PC-9 (cell line): Measurements from ENCODE around the gene DRC3. TPM values are rescaled to one million over a fixed set of nuclear protein-coding genes. Genes with fewer than 3 reads are reported as not detected.
A peak's percentile ranks its signal among the peaks of the same experiment; 100 is the strongest.

ENCODE experiments used
- BruUV-seq: library from RNA; stranded (reverse); fragments of 400-500 nt; replicated peaks from 2 replicates; lab custom pipeline; 2021; lab: Mats Ljungman, UMichigan
- CTCF ChIA-PET: fragments of 300-600 bp; sonication (Branson Sonifier 250); formaldehyde crosslinking; loops from one replicate; lab custom pipeline; 2022; ENCODE audit warnings: antibody characterized with exemption; lab: Charles Lee
- POLR2A ChIA-PET: fragments of 300-600 bp; sonication (Branson Sonifier 250); formaldehyde crosslinking; loops from one replicate; lab custom pipeline; 2022; ENCODE audit warnings: antibody characterized with exemption; ENCODE audit not compliant: unreplicated experiment; lab: Charles Lee
- DNase-seq, 2 experiments: peaks; one replicate each; pipeline versions ENCODE4 v3.0.0 to v3.0.0-alpha.2; 2015 to 2022; ENCODE audit warnings: mixed read lengths in 1 of 2
- H2AFZ ChIP-seq: fragments of 200-600 bp; sonication (generic); 2 replicates; pipeline ENCODE4 v1.8.1; 2017; ENCODE audit warnings: antibody characterized with exemption
- H3F3A ChIP-seq: fragments of 200-600 bp; sonication (generic); 2 replicates; pipeline ENCODE4 v1.8.1; 2017; ENCODE audit warnings: antibody characterized with exemption, mild to moderate bottlenecking, low read depth; ENCODE audit not compliant: insufficient read depth
- H3K27ac ChIP-seq: fragments of 200-600 bp; sonication (generic); 2 replicates; pipeline ENCODE4 v1.6.1; 2016; ENCODE audit warnings: mixed run types
- H3K27me3 ChIP-seq: fragments of 200-600 bp; sonication (generic); 2 replicates; pipeline ENCODE4 v1.6.1; 2016; ENCODE audit warnings: low read depth, mixed run types; ENCODE audit not compliant: insufficient read depth
- H3K36me3 ChIP-seq: fragments of 200-600 bp; sonication (generic); 2 replicates; pipeline ENCODE4 v1.6.1; 2016; ENCODE audit warnings: low read depth, mixed run types
- H3K4me1 ChIP-seq: fragments of 200-600 bp; sonication (generic); replicated peaks from 2 replicates; pipeline ENCODE4 v1.6.1; 2016; ENCODE audit warnings: mixed run types; ENCODE audit not compliant: insufficient read depth
- H3K4me2 ChIP-seq: fragments of 200-600 bp; sonication (generic); 2 replicates; pipeline ENCODE4 v1.6.1; 2017; ENCODE audit warnings: mixed run types
- H3K4me3 ChIP-seq: fragments of 200-600 bp; sonication (generic); 2 replicates; pipeline ENCODE4 v1.6.1; 2016; ENCODE audit warnings: mixed run types
- H3K79me2 ChIP-seq: fragments of 200-600 bp; sonication (generic); 2 replicates; pipeline ENCODE4 v1.6.1; 2017; ENCODE audit warnings: low read depth, mixed run types
- H3K9me2 ChIP-seq: fragments of 200-600 bp; sonication (generic); 2 replicates; pipeline ENCODE4 v1.8.1; 2017; ENCODE audit warnings: mild to moderate bottlenecking; ENCODE audit not compliant: insufficient read depth
- H3K9me3 ChIP-seq: fragments of 200-600 bp; sonication (generic); 2 replicates; pipeline ENCODE4 v1.8.1; 2016; ENCODE audit warnings: low read depth; ENCODE audit not compliant: insufficient read depth
- H4K20me1 ChIP-seq: fragments of 200-600 bp; sonication (generic); 2 replicates; pipeline ENCODE4 v1.8.1; 2017; ENCODE audit not compliant: insufficient read depth
- EZH2 ChIP-seq: fragments of 200-600 bp; sonication (generic); IDR thresholded peaks from 2 replicates; pipeline ENCODE4 v1.8.0; 2017; ENCODE audit warnings: antibody characterized with exemption, low read depth
- intact Hi-C: fragments of 100-400 bp; cut with micrococcal nuclease; formaldehyde crosslinking; loops from one replicate; pipeline ENCODE4 v1.10.0; 2022; ENCODE audit not compliant: unreplicated experiment
- total RNA-seq: library from RNA; stranded (reverse); gene quantifications from 2 replicates; pipeline ENCODE4 v1.2.3, GENCODE V29; 2021
- TF ChIP-seq, protein P1 (sequence below): fragments of 200-600 bp; sonication (generic); conservative IDR thresholded peaks from 2 replicates; pipeline ENCODE4 v1.6.1; 2017; ENCODE audit warnings: mixed run types, antibody characterized with exemption, mild to moderate bottlenecking, moderate library complexity

The DRC3 gene
- total RNA-seq, 1 experiment from 2014 or later = 15.2 TPM

DNA sequence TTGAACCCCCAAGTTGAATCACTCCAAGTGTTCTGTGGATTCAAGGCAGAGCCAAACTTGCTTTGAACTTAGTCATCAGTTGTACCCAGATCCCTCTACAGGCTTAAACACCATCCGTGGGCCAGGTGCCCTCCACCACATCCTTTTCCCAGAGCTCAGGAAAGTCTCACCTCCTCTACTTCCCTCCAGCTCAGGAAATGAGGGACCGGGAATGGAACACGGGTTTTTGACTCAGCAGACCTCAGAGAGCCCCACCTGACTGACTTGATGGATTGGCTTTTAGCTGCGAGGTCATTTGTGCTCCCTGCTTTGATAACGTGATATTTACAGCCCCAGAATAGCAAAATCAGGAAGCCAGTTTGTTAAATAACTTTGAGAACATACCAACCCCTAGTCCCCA is 86.6 kb downstream of the DRC3 start:
- H4K20me1 ChIP-seq = no peaks in the 10 kb centered on the region
- H3K4me2 ChIP-seq = no peak overlapping the region
- BruUV-seq = no TSS peak
- H3K27me3 ChIP-seq = no peaks in the 10 kb centered on the region
- POLR2A ChIA-PET = interaction anchor here (0.7 kb wide), 1 partner anchor 174 kb away, joined by 6 read pairs; no protein-coding TSS in a partner anchor
- no peak overlapping the region for H3K4me3 ChIP-seq
- H3K27ac ChIP-seq = peak overlapping the region; percentile 32; the same call in 1 of the 2 replicates
- H3K9me2 ChIP-seq = no peaks in the 10 kb centered on the region
- 0 out of 2 replicates have a peak, but pooled peaks cover 4% of the 10 kb centered on the region for H3F3A ChIP-seq
- no peaks in the 10 kb centered on the region for H3K79me2 ChIP-seq
- H3K4me1 ChIP-seq = no peaks in the 10 kb centered on the region
- no peak for TF ChIP-seq EZH2
- TF ChIP-seq, protein P1, sequence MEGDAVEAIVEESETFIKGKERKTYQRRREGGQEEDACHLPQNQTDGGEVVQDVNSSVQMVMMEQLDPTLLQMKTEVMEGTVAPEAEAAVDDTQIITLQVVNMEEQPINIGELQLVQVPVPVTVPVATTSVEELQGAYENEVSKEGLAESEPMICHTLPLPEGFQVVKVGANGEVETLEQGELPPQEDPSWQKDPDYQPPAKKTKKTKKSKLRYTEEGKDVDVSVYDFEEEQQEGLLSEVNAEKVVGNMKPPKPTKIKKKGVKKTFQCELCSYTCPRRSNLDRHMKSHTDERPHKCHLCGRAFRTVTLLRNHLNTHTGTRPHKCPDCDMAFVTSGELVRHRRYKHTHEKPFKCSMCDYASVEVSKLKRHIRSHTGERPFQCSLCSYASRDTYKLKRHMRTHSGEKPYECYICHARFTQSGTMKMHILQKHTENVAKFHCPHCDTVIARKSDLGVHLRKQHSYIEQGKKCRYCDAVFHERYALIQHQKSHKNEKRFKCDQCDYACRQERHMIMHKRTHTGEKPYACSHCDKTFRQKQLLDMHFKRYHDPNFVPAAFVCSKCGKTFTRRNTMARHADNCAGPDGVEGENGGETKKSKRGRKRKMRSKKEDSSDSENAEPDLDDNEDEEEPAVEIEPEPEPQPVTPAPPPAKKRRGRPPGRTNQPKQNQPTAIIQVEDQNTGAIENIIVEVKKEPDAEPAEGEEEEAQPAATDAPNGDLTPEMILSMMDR = no peak
- no peaks in the 10 kb centered on the region for H3K9me3 ChIP-seq
- peaks cover 25% of the 10 kb centered on the region; the same call in 1 of the 2 replicates for H3K36me3 ChIP-seq
- CTCF ChIA-PET = no interaction called here
- H2AFZ ChIP-seq = no peak overlapping the region
- intact Hi-C loops = no loop called here
- no peak for DNase-seq

DNA sequence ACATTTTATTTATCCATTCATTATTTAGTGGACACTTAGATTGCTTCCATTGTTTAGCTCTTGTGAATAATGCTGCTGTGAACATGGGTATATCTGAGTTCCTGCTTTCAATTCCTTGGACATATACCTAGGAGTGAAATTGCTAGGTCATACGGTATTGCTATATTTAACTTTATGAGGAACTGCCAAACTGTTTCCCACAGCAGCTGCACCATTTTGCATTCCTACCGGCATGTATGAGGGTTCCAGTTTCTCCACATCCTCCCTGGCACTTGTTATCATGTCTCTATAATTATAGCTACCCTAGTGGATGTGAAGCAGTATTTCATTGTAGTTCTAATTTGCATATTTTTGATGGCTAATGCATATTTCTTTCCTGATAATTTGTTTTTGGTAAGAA is 91.4 kb downstream of the DRC3 start:
- Histone ChIP-seq H3K9me2 (no peaks in the 10 kb centered on the region), H3K9me3 (no peaks in the 10 kb centered on the region), H3K4me1 (peaks cover 7% of the 10 kb centered on the region), H3K4me2 (no peak overlapping the region), H3K27ac (no peak overlapping the region), H3K4me3 (no peak overlapping the region), H3F3A (peaks cover 16% of the 10 kb centered on the region; the same call in 1 of the 2 replicates), H4K20me1 (no peaks in the 10 kb centered on the region), H3K27me3 (no peaks in the 10 kb centered on the region), H2AFZ (no peak overlapping the region), H3K36me3 (0 out of 2 replicates have a peak, but pooled peaks cover 16% of the 10 kb centered on the region), H3K79me2 (no peaks in the 10 kb centered on the region)
- TF ChIP-seq EZH2 = no peak
- TF ChIP-seq, protein P1 = no peak
- DNase-seq = no peak
- POLR2A ChIA-PET = no interaction called here
- CTCF ChIA-PET = no interaction called here
- no TSS peak for BruUV-seq
- intact Hi-C loops = no loop called here

DNA sequence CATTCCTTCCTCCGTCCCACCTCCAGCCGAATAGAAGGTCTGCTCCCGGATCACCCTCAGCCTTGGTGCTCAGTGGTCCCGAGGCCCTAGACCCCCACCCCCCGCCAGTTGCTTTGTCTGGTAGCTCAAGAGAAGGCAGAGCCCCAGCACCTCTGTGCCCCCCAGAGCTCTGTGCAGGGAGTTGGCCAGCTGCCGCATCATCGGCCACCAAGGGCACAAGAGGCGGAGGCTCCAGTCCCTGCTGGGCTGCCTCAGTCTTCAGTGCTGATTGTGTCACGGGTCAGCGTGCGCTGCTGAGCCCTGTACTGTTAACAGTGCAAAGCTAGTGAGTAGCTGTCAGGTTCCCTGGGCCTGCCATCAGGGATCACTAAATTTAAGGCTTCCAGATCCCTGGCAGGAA is 92.9 kb downstream of the DRC3 start:
- intact Hi-C loops = no loop called here
- 0 out of 2 replicates have a peak, but pooled peaks cover 11% of the 10 kb centered on the region for H3K36me3 ChIP-seq
- H3K4me2 ChIP-seq = no peak overlapping the region
- H3K9me2 ChIP-seq = no peaks in the 10 kb centered on the region
- H3K4me1 ChIP-seq = peaks cover 11% of the 10 kb centered on the region
- H2AFZ ChIP-seq = no peak overlapping the region
- no peak overlapping the region for H3K4me3 ChIP-seq
- no peak for TF ChIP-seq EZH2
- TF ChIP-seq, protein P1 = no peak
- peaks cover 13% of the 10 kb centered on the region; the same call in 1 of the 2 replicates for H3F3A ChIP-seq
- no peaks in the 10 kb centered on the region for H4K20me1 ChIP-seq
- DNase-seq = no peak
- H3K9me3 ChIP-seq = no peaks in the 10 kb centered on the region
- H3K27ac ChIP-seq = no peak overlapping the region
- ChIA-PET CTCF (no interaction called here), POLR2A (no interaction called here)
- no peaks in the 10 kb centered on the region for H3K79me2 ChIP-seq
- no peaks in the 10 kb centered on the region for H3K27me3 ChIP-seq
- no TSS peak for BruUV-seq

Other genes with a start within 250 kb of the DRC3 start
- 243 and 360 TPM in 2 replicates for gene SREBF1, start 135.9 kb upstream of the DRC3 start, total RNA-seq
- gene TOM1L2, start 462 bp upstream of the DRC3 start, total RNA-seq = 68.5 and 71.8 TPM in 2 replicates
- 44.5 and 61.7 TPM in 2 replicates for gene ATPAF2, start 66.3 kb downstream of the DRC3 start, total RNA-seq
- 16.9 and 19.0 TPM in 2 replicates for gene GID4, start 66.5 kb downstream of the DRC3 start, total RNA-seq
- gene DRG2, start 115.1 kb downstream of the DRC3 start, total RNA-seq = 62.4 and 66.9 TPM in 2 replicates
- 3.5 and 4.9 TPM in 2 replicates for gene MYO15A, start 135.9 kb downstream of the DRC3 start, total RNA-seq
- 101 and 117 TPM in 2 replicates for gene ALKBH5, start 211.0 kb downstream of the DRC3 start, total RNA-seq